Endothelial cell of umbilical vein (primary cell): ENCODE results near the gene CFAP57. TPM values are rescaled to one million over a fixed set of nuclear protein-coding genes. Genes with fewer than 3 reads are reported as not detected.

ENCODE experiments used
- BruUV-seq: library from RNA; stranded (reverse); fragments of 400-500 nt; replicated peaks from 2 replicates; lab custom pipeline; 2021; lab: Mats Ljungman, UMichigan
- CTCF ChIA-PET: fragments of 300-600, 350-600 bp; sonication (Branson Sonifier 250); formaldehyde crosslinking; loops from one replicate; lab custom pipeline; 2021; ENCODE audit warnings: antibody characterized with exemption, inconsistent platforms; lab: Charles Lee
- POLR2A ChIA-PET: fragments of 300-600, 350-600 bp; sonication (Branson Sonifier 250); formaldehyde crosslinking; loops from one replicate; lab custom pipeline; 2021; ENCODE audit warnings: antibody characterized with exemption, inconsistent platforms; lab: Charles Lee
- DNase-seq: peaks from one replicate; pipeline ENCODE4 v3.0.0-alpha.2; 2011; ENCODE audit warnings: low read depth, low spot score
- FAIRE-seq: peaks from 2 replicates; lab custom pipeline; 2011; peaks lifted over from hg19 to GRCh38; lab: Jason Lieb, UNC
- H2AFZ ChIP-seq: 2 replicates; pipeline ENCODE4 v1.6.0; 2012; ENCODE audit warnings: low read depth, low read length, control low read depth, inconsistent platforms
- H3K27ac ChIP-seq: 2 replicates; pipeline ENCODE4 v1.5.1; 2011; ENCODE audit warnings: low read depth, mild to moderate bottlenecking, control low read depth, low read length, moderate library complexity; ENCODE audit not compliant: insufficient read depth
- H3K27me3 ChIP-seq, 2 experiments: 2 replicates each; pipeline versions ENCODE4 v1.6.0 to v1.6.1; 2011; ENCODE audit warnings: low read length in 2 of 2, mixed read lengths in 1 of 2; ENCODE audit not compliant: control insufficient read depth in 2 of 2, insufficient read depth in 2 of 2
- H3K36me3 ChIP-seq, 2 experiments: 2 replicates in 1 of 2; 3 replicates in 1 of 2; pipeline ENCODE4 v1.5.1; 2011; ENCODE audit warnings: low read length in 2 of 2, mild to moderate bottlenecking in 1 of 2, moderate library complexity in 1 of 2; ENCODE audit not compliant: control insufficient read depth in 2 of 2, insufficient read depth in 2 of 2; ENCODE audit errors: extremely low read depth in 1 of 2
- H3K4me1 ChIP-seq: 3 replicates; pipeline ENCODE4 v1.5.1; 2011; ENCODE audit warnings: mild to moderate bottlenecking, low read length; ENCODE audit not compliant: control insufficient read depth, insufficient read depth; ENCODE audit errors: extremely low read depth
- H3K4me2 ChIP-seq: 2 replicates; pipeline ENCODE4 v1.6.1; 2011; ENCODE audit warnings: low read length, control low read depth, mixed read lengths; ENCODE audit not compliant: insufficient read depth
- H3K4me3 ChIP-seq, 3 experiments: fragments of 200-600 bp in 1 of 3; sonication (generic), shearing (Covaris generic) in 1 of 3; replicated peaks in 1 of 3; 2 replicates each; pipeline ENCODE4 v1.5.1; 2011 to 2016; ENCODE audit warnings: control low read depth in 3 of 3, low read length in 3 of 3, mild to moderate bottlenecking in 2 of 3, inconsistent platforms in 1 of 3, low read depth in 1 of 3, moderate library complexity in 1 of 3; ENCODE audit not compliant: insufficient read depth in 1 of 3
- H3K79me2 ChIP-seq: 2 replicates; pipeline ENCODE4 v1.6.0; 2012; ENCODE audit warnings: low read length, inconsistent platforms; ENCODE audit not compliant: control insufficient read depth, insufficient read depth
- H3K9ac ChIP-seq: replicated peaks from 2 replicates; pipeline ENCODE3; 2011; ENCODE audit warnings: low read length, control low read depth; ENCODE audit not compliant: insufficient read depth; ENCODE audit errors: extremely low read depth
- H3K9me1 ChIP-seq: replicated peaks from 3 replicates; pipeline ENCODE4 v1.6.0; 2011; ENCODE audit warnings: mild to moderate bottlenecking, low read length; ENCODE audit not compliant: control insufficient read depth, insufficient read depth; ENCODE audit errors: extremely low read depth
- H3K9me3 ChIP-seq: replicated peaks from 2 replicates; pipeline ENCODE4 v1.5.1; 2012; ENCODE audit warnings: low read length, inconsistent platforms; ENCODE audit not compliant: control insufficient read depth, insufficient read depth
- H4K20me1 ChIP-seq: replicated peaks from 2 replicates; pipeline ENCODE3; 2011; ENCODE audit warnings: mild to moderate bottlenecking, low read length; ENCODE audit not compliant: control insufficient read depth, insufficient read depth; ENCODE audit errors: extremely low read depth
- CTCF ChIP-seq, 2 donors: IDR thresholded peaks; 1 replicate in 1 of 2; 2 replicates in 1 of 2; pipeline ENCODE4 v1.5.1; 2011; ENCODE audit warnings: low read length in 2 of 2, mild to moderate bottlenecking in 2 of 2, moderate library complexity in 2 of 2, control low read depth in 1 of 2, inconsistent platforms in 1 of 2, low read depth in 1 of 2; ENCODE audit not compliant: insufficient read depth in 1 of 2; ENCODE audit errors: extremely low read depth in 1 of 2
- EZH2 ChIP-seq: IDR thresholded peaks from 2 replicates; pipeline ENCODE4 v1.6.1; 2012; ENCODE audit warnings: borderline replicate concordance, low read depth, mild to moderate bottlenecking, moderate library complexity, low read length, inconsistent platforms; ENCODE audit not compliant: severe bottlenecking
- FOS ChIP-seq: IDR thresholded peaks from 2 replicates; pipeline ENCODE4 v1.6.1; 2011; ENCODE audit warnings: mild to moderate bottlenecking, low read length, moderate library complexity, borderline replicate concordance; ENCODE audit not compliant: insufficient read depth
- GATA2 ChIP-seq: IDR thresholded peaks from 2 replicates; pipeline ENCODE4 v1.7.0; 2011; ENCODE audit warnings: low read depth, mild to moderate bottlenecking, moderate library complexity, mixed read lengths, low read length; ENCODE audit not compliant: insufficient read length, insufficient read depth
- JUN ChIP-seq: IDR thresholded peaks from 2 replicates; pipeline ENCODE4 v1.6.1; 2011; ENCODE audit warnings: borderline replicate concordance, low read depth; ENCODE audit not compliant: insufficient read length, insufficient read depth
- MAX ChIP-seq: IDR thresholded peaks from 2 replicates; pipeline ENCODE4 v1.6.1; 2011; ENCODE audit not compliant: insufficient read depth, insufficient read length
- MYC ChIP-seq: IDR thresholded peaks from one replicate; pipeline ENCODE4 v1.6.1; 2011; ENCODE audit warnings: mild to moderate bottlenecking, low read depth, low read length
- POLR2A ChIP-seq: IDR thresholded peaks from 2 replicates; pipeline ENCODE4 v1.6.1; 2012; ENCODE audit warnings: low read depth, mild to moderate bottlenecking, control low read depth, low read length
- POLR2AphosphoS5 ChIP-seq: IDR thresholded peaks from 2 replicates; pipeline ENCODE4 v1.6.1; 2012; ENCODE audit warnings: low read depth, mild to moderate bottlenecking, control low read depth, low read length, moderate library complexity; ENCODE audit not compliant: insufficient read depth
- dilution Hi-C: fragments of 300-500 bp; cut with MboI; formaldehyde crosslinking; loops from one replicate; pipeline ENCODE4 v1.15.0; 2019; ENCODE audit warnings: low sequenced_read_pairs; ENCODE audit not compliant: extremely low pct_ligation_motif_present
- intact Hi-C: fragments of 100-400 bp; cut with micrococcal nuclease; formaldehyde crosslinking; loops from one replicate; pipeline ENCODE4 v1.10.0; 2022
- polyA plus RNA-seq, 4 experiments: library from polyadenylated mRNA; depleted of rRNA in 3 of 4; stranded (reverse) in 3 of 4; unstranded in 1 of 4; fragments of >200 nt; gene quantifications; 2 replicates each; pipeline versions ENCODE4 v1.2.1 to v1.2.3, GENCODE V29; 2011 to 2012; ENCODE audit warnings: missing spikeins in 1 of 4
- total RNA-seq: library from RNA; stranded (reverse); gene quantifications from 2 replicates; pipeline ENCODE4 v1.2.3, GENCODE V29; 2021

The CFAP57 gene
- total and polyA plus RNA-seq, 2 donors (not counting 3 experiments of a cell fraction or from before 2014, with no cell fraction given), result 0.88 to 0.91 TPM

GRCh38 chr1:43267291-43267805, 95.2 kb downstream of the CFAP57 start:
- intact Hi-C loops, result no loop called here
- H3K9ac ChIP-seq, result no peak overlapping the region
- H3K9me3 ChIP-seq, result no peaks in the 10 kb centered on the region
- no TSS peak for BruUV-seq
- H3K9me1 ChIP-seq, result no peaks in the 10 kb centered on the region
- no peak overlapping the region for H2AFZ ChIP-seq
- peaks cover 0 to 2% of the 10 kb centered on the region in 2 experiments for H3K27me3 ChIP-seq
- H3K36me3 ChIP-seq, result no peaks in the 10 kb centered on the region
- dilution Hi-C loops, result no loop called here
- H3K79me2 ChIP-seq, result no peaks in the 10 kb centered on the region
- no peak overlapping the region for H3K4me2 ChIP-seq
- H3K4me3 ChIP-seq, result no peak overlapping the region
- ChIA-PET CTCF (no interaction called here), POLR2A (no interaction called here)
- no peaks in the 10 kb centered on the region for H4K20me1 ChIP-seq
- DNase-seq (no peak), FAIRE-seq (no peak)
- no peaks in the 10 kb centered on the region for H3K4me1 ChIP-seq
- H3K27ac ChIP-seq, result no peak overlapping the region
- no peak for TF ChIP-seq EZH2
- TF ChIP-seq MAX, result no peak
- no peak for TF ChIP-seq POLR2A
- no peak for TF ChIP-seq JUN
- TF ChIP-seq GATA2, result no peak
- no peak for TF ChIP-seq MYC
- no peak for TF ChIP-seq CTCF (IDR thresholded peaks at IDR 0.05; ENCODE audit: extremely low read depth in 1 of 2, insufficient read depth in 1 of 2, low read depth in 1 of 2, low read length in 2 of 2)
- TF ChIP-seq POLR2AphosphoS5, result no peak
- no peak for TF ChIP-seq FOS
